HAP-1 (cell line): ENCODE measurements around the gene GHRHR.

ENCODE experiments used
- DNase-seq, 2 experiments: peaks; one replicate each; pipeline ENCODE4 v3.0.0-alpha.2; 2016 to 2020; ENCODE audit warnings: low spot score in 2 of 2
- H3K27me3 ChIP-seq: fragments of 250-450 bp; sonication (Bioruptor Pico); 2 replicates; pipeline ENCODE4 v1.5.1; 2020; ENCODE audit warnings: low read depth, mild to moderate bottlenecking, moderate library complexity
- H3K36me3 ChIP-seq: fragments of 250-450 bp; sonication (Bioruptor Pico); replicated peaks from 2 replicates; pipeline ENCODE4 v1.5.1; 2020; ENCODE audit warnings: mild to moderate bottlenecking
- H3K4me1 ChIP-seq: fragments of 250-450 bp; sonication (Bioruptor Pico); 2 replicates; pipeline ENCODE4 v1.5.1; 2020; ENCODE audit warnings: mild to moderate bottlenecking
- H3K4me3 ChIP-seq: fragments of 250-450 bp; sonication (Bioruptor Pico); 2 replicates; pipeline ENCODE4 v1.5.1; 2020; ENCODE audit warnings: mild to moderate bottlenecking, moderate library complexity
- H3K9me3 ChIP-seq: fragments of 250-450 bp; sonication (Bioruptor Pico); 2 replicates; pipeline ENCODE4 v1.5.1; 2020; ENCODE audit warnings: mild to moderate bottlenecking, moderate library complexity
- in situ Hi-C: fragments of 300-500 bp; cut with MboI; formaldehyde crosslinking; loops from 3 replicates; pipeline ENCODE4 v1.14.3; 2020; ENCODE audit warnings: low sequenced_read_pairs, inconsistent platforms, mixed read lengths

The GHRHR gene

DNA sequence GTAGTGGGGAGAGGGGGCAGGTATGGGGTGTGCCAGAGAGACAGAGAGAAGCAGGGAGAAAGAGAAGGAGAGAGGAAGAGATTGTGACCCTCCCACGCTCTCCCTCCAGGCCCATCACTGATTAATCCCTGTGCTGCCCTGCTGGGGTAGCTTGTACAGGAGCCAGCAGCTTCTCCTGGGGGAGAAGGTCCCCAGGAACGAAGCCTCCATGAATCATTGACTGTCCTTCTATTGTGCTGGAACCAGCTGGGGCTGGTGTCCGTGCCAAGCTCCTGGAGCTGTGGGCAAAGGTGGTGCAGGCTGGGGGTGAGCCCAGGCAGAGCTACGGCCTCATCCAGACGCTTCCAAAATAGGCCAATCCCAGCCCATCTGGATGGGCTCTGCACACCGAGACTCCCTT lies 31.2 kb upstream of the GHRHR start:
- DNase-seq, result no peak
- in situ Hi-C loops, result no loop called here

GRCh38 chr7:30933124-30933974 lies 30.4 kb upstream of the GHRHR start:
- no peak overlapping the region for H3K4me3 ChIP-seq
- DNase-seq, result no peak
- no peaks in the 10 kb centered on the region for H3K36me3 ChIP-seq
- in situ Hi-C loops, result no loop called here
- no peaks in the 10 kb centered on the region for H3K9me3 ChIP-seq
- no peaks in the 10 kb centered on the region for H3K27me3 ChIP-seq
- peaks cover under 1% of the 10 kb centered on the region; the same call in 1 of the 2 replicates for H3K4me1 ChIP-seq

More for the DNA sequence above, 31.2 kb upstream of the GHRHR start:
- Histone ChIP-seq H3K4me1 (no peaks in the 10 kb centered on the region), H3K4me3 (no peak overlapping the region), H3K9me3 (no peaks in the 10 kb centered on the region), H3K27me3 (no peaks in the 10 kb centered on the region), H3K36me3 (no peaks in the 10 kb centered on the region)

GRCh38 chr7:30934225-30934624 lies 29.5 kb upstream of the GHRHR start:
- H3K4me1 ChIP-seq, result peaks cover 4% of the 10 kb centered on the region; the same call in 1 of the 2 replicates
- no peaks in the 10 kb centered on the region for H3K36me3 ChIP-seq
- DNase-seq, result no peak
- peaks cover 3% of the 10 kb centered on the region; the same call in 1 of the 2 replicates for H3K27me3 ChIP-seq
- in situ Hi-C loops, result no loop called here
- no peaks in the 10 kb centered on the region for H3K9me3 ChIP-seq
- H3K4me3 ChIP-seq, result no peak overlapping the region

GRCh38 chr7:30934732-30935568 lies 28.8 kb upstream of the GHRHR start:
- H3K36me3 ChIP-seq, result no peaks in the 10 kb centered on the region
- in situ Hi-C loops, result no loop called here
- H3K27me3 ChIP-seq, result peaks cover 3% of the 10 kb centered on the region
- no peak overlapping the region for H3K4me3 ChIP-seq
- H3K4me1 ChIP-seq, result peaks cover 4% of the 10 kb centered on the region; the same call in 1 of the 2 replicates
- no peaks in the 10 kb centered on the region for H3K9me3 ChIP-seq
- DNase-seq, result no peak

DNA sequence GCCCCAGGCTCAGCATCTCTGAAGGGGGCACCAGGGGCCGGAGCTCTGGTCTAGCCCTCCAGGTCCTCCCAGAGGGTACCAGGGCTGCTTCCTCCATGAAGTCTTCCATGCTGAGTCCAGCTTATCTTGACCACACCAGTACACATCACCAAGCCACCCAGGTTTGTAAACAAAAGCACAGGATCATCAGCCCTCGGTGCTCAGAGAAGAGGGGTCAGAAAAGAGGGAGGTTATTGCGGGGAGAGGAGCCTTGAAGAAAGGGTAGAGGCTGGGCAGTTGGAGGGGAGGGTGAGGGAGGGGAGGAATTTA lies 28.2 kb upstream of the GHRHR start:
- H3K4me1 ChIP-seq, result peaks cover 4% of the 10 kb centered on the region; the same call in 1 of the 2 replicates
- no peaks in the 10 kb centered on the region for H3K36me3 ChIP-seq
- peaks cover 6% of the 10 kb centered on the region for H3K27me3 ChIP-seq
- no peaks in the 10 kb centered on the region for H3K9me3 ChIP-seq
- in situ Hi-C loops, result no loop called here
- no peak overlapping the region for H3K4me3 ChIP-seq
- DNase-seq, result no peak

DNA sequence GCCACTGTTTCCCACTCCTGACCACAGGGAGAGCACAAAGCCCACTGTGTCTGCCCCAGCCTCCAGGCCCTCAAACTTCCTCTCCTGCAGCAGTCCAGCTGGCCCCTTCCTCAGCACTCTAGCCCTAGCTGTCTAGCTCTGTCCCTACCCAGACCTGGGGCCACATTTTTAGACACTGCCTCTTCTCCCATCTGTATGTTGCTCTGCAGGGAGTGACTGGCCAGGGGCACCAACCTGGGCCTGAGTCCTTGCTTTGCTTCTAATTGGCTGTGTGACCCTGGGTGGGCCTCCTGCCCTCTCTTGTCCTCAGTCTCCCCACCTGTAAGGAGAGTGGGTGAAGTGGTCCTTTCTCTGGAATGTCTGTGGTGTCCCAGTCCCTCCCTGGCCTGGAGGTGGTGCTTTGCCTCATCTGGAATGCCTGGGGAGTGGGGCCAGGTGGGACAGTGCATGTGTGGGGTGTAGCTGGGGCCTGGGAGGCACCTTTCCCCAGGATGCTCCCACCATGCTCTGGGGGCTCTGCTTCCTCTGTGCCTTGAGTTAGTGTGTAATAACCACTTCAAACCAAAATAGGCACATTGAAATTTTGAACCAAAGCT lies 27.0 kb upstream of the GHRHR start:
- no peak for DNase-seq
- in situ Hi-C loops, result no loop called here

DNA sequence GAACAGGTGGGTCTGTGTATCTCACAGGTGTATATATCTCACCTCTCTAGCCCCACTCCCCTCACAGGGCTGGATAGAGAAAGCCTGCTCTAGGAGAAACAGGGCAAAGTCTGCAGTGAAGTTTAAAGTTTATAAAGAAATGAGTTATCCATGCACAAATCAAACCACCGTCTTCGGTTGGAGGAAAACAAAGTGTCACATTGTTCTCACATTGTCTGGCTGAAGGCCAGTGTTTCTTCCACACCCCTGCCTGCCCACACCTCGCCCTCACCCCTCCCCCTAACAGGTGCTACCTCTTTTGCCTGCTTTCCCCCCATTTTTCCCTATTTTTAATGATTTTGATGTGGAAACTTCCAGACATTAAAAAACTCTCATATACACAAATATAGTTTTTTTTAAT lies 26.3 kb upstream of the GHRHR start:
- in situ Hi-C loops, result no loop called here
- Histone ChIP-seq H3K36me3 (no peaks in the 10 kb centered on the region), H3K4me1 (peaks cover 4% of the 10 kb centered on the region; the same call in 1 of the 2 replicates), H3K4me3 (no peak overlapping the region), H3K27me3 (peaks cover 9% of the 10 kb centered on the region), H3K9me3 (no peaks in the 10 kb centered on the region)
- no peak for DNase-seq

More for the DNA sequence above, 27.0 kb upstream of the GHRHR start:
- Histone ChIP-seq H3K9me3 (no peaks in the 10 kb centered on the region), H3K27me3 (peaks cover 9% of the 10 kb centered on the region), H3K4me1 (peaks cover 4% of the 10 kb centered on the region; the same call in 1 of the 2 replicates), H3K36me3 (no peaks in the 10 kb centered on the region), H3K4me3 (no peak overlapping the region)

GRCh38 chr7:30938435-30939316 lies 25.1 kb upstream of the GHRHR start:
- Histone ChIP-seq H3K36me3 (no peaks in the 10 kb centered on the region), H3K9me3 (no peaks in the 10 kb centered on the region), H3K27me3 (peaks cover 9% of the 10 kb centered on the region), H3K4me1 (peaks cover 4% of the 10 kb centered on the region; the same call in 1 of the 2 replicates), H3K4me3 (no peak overlapping the region)
- DNase-seq, result peak; percentile 72 to 93
- in situ Hi-C loops, result no loop called here

DNA sequence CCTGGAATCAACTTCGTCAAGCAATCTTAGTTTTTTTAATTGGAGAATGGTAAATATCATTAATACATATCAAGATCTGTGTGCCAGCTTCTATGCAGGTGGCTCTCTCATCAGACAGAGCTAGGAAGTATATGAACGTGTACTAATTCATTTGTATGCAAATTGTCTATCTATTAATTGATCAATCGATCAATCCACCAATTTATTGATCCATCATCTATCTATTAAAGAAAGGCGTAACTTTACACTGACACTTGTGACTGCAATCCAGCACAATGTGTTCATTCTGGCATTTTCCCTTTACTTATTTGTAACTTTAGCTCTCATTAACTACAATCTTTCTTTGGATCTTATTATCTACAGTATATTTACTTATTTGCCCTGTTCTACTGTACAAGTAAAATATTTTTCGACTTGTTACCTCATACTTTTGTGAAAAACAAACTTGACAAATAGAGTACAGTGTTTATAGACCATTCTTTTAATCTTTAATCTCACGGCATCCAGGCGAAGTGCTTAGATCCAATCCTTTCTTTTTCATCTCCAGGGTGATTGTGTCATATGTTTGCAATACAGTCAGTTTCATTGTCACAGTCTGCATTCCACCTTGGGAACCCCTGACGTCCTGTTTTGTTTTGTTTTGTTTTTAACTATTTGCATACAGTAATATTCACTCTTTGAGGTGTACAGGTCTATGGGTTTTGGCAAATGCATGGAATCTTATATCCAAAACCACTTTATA lies 22.0 kb upstream of the GHRHR start:
- no peak for DNase-seq
- no peak overlapping the region for H3K4me3 ChIP-seq
- H3K36me3 ChIP-seq, result no peaks in the 10 kb centered on the region
- peaks cover 11% of the 10 kb centered on the region for H3K27me3 ChIP-seq
- H3K4me1 ChIP-seq, result peaks cover 4% of the 10 kb centered on the region; the same call in 1 of the 2 replicates
- in situ Hi-C loops, result no loop called here
- no peaks in the 10 kb centered on the region for H3K9me3 ChIP-seq

GRCh38 chr7:30950197-30950596 lies 13.6 kb upstream of the GHRHR start:
- Histone ChIP-seq H3K4me1 (no peaks in the 10 kb centered on the region), H3K9me3 (no peaks in the 10 kb centered on the region), H3K36me3 (no peaks in the 10 kb centered on the region), H3K4me3 (no peak overlapping the region), H3K27me3 (peaks cover 7% of the 10 kb centered on the region)
- DNase-seq, result no peak
- in situ Hi-C loops, result no loop called here

DNA sequence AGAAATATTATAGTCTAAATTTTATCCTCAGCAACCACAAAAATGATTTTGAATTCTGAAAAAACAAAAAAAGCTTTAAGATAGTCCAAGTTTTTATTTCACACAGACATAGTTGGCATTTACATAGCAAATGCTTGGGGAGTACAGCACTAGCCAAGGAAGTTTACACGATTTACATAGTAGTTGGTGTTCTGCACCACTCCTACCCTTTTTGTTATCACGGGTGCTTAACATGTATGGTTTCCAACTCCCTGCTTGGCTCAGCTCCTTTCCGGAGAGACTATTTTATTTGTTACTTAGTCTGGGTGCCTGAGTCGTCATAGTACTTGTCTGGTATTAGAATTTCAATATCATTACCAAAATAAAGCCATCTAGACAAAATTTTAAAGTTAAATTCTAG lies 8.8 kb upstream of the GHRHR start:
- 0 out of 2 replicates have a peak, but pooled peaks cover 3% of the 10 kb centered on the region for H3K9me3 ChIP-seq
- in situ Hi-C loops, result no loop called here
- no peaks in the 10 kb centered on the region for H3K4me1 ChIP-seq
- no peaks in the 10 kb centered on the region for H3K36me3 ChIP-seq
- DNase-seq, result no peak
- no peak overlapping the region for H3K4me3 ChIP-seq
- H3K27me3 ChIP-seq, result peaks cover 2% of the 10 kb centered on the region; the same call in 1 of the 2 replicates

DNA sequence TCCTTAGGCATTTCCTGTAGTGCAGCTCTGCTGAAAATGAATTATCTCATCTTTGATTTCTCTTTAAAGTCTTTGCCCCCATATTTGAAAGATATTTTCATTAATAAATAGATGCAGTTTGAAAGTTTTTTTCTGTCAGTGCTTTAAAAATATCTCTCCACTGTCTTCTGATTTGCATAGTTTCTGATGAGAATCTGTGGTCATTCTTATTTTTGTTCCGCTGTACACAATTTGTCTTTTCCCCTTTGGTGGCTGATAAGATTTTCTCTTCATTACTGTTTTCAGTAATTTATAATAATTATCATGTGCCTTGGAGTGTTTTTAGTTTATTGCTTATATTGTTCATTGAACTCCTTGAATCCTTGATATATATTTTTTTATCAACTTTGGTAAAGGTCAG lies 7.0 kb upstream of the GHRHR start:
- 0 out of 2 replicates have a peak, but pooled peaks cover 3% of the 10 kb centered on the region for H3K9me3 ChIP-seq
- H3K4me1 ChIP-seq, result no peaks in the 10 kb centered on the region
- no peak overlapping the region for H3K4me3 ChIP-seq
- no peaks in the 10 kb centered on the region for H3K36me3 ChIP-seq
- in situ Hi-C loops, result no loop called here
- no peak for DNase-seq
- no peaks in the 10 kb centered on the region for H3K27me3 ChIP-seq
